ENCODE measurements around the gene SH3RF3.
A peak's percentile ranks its signal among the peaks of the same experiment; 100 is the strongest.
"Not testable (repeated sequence)": the region's sequence is repeated elsewhere in the genome, so short reads cannot be mapped to it uniquely, and the experiment has no call there.

The SH3RF3 gene

GRCh38 chr2:109160714-109161440 lies 31.9 kb downstream of the SH3RF3 start:
- no peak for DNase-seq

GRCh38 chr2:109162367-109162766 lies 33.4 kb downstream of the SH3RF3 start:
- not testable (repeated sequence) for DNase-seq

GRCh38 chr2:109162999-109163398 lies 34.0 kb downstream of the SH3RF3 start:
- peak; percentile 65 to 89 for DNase-seq

- DNase-seq: no peak
Measured at GRCh38 chr2:109164311-109164710, 35.3 kb downstream of the SH3RF3 start.

GRCh38 chr2:109164739-109165221 lies 35.8 kb downstream of the SH3RF3 start:
- DNase-seq: peak in 1 of 2 experiments; percentile 33

- no peak for DNase-seq
Measured at GRCh38 chr2:109166811-109167210, 37.8 kb downstream of the SH3RF3 start.

GRCh38 chr2:109168086-109168485 lies 39.1 kb downstream of the SH3RF3 start:
- DNase-seq: no peak

GRCh38 chr2:109168716-109169115 lies 39.7 kb downstream of the SH3RF3 start:
- DNase-seq: no peak

GRCh38 chr2:109170645-109171044 lies 41.6 kb downstream of the SH3RF3 start:
- DNase-seq: peak in 1 of 2 experiments; percentile 46

GRCh38 chr2:109171444-109172334 lies 42.7 kb downstream of the SH3RF3 start:
- DNase-seq: no peak

- no peak for DNase-seq
Measured at GRCh38 chr2:109172556-109173105, 43.6 kb downstream of the SH3RF3 start.

GRCh38 chr2:109173311-109174171 lies 44.5 kb downstream of the SH3RF3 start:
- DNase-seq: peak in 1 of 2 experiments; percentile 47

GRCh38 chr2:109174214-109174613 lies 45.2 kb downstream of the SH3RF3 start:
- no peak for DNase-seq

- no peak for DNase-seq
Measured at GRCh38 chr2:109174626-109175349, 45.8 kb downstream of the SH3RF3 start.

- peak in 1 of 2 experiments; percentile 77 for DNase-seq
Measured at GRCh38 chr2:109175350-109175678, 46.3 kb downstream of the SH3RF3 start.

GRCh38 chr2:109176928-109177327 lies 47.9 kb downstream of the SH3RF3 start:
- no peak for DNase-seq

- no peak for DNase-seq
Measured at GRCh38 chr2:109177635-109178034, 48.6 kb downstream of the SH3RF3 start.

- no peak for DNase-seq
Measured at GRCh38 chr2:109178968-109179367, 50.0 kb downstream of the SH3RF3 start.

GRCh38 chr2:109180786-109181185 lies 51.8 kb downstream of the SH3RF3 start:
- DNase-seq: no peak

GRCh38 chr2:109182426-109182825 lies 53.4 kb downstream of the SH3RF3 start:
- DNase-seq: no peak

GRCh38 chr2:109183871-109184270 lies 54.9 kb downstream of the SH3RF3 start:
- no peak for DNase-seq

GRCh38 chr2:109184368-109184767 lies 55.4 kb downstream of the SH3RF3 start:
- DNase-seq: no peak
